ENCODE data around the gene TXNRD1. TPM values are rescaled to one million over a fixed set of nuclear protein-coding genes. Genes with fewer than 3 reads are reported as not detected.

Gene TXNRD1
- total RNA-seq, 1 donor, result 350 TPM

DNA sequence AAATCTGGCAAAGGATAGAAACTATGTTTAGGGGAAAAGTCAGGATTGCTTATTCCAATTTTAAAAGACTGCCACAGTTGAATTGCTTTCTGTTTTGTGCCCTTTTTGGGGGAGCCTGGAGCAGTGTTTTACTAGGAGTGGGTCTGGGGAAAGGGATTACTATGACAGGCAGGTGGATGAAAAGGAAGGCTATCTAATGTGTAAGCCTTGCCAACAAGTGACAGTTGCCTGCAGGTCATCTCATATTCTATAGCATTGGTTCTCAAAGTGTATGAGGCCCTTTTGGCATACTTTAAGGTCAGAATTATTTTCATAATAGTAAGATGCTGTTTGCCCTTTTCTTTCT is 92.0 kb downstream of the TXNRD1 start:
- no peak overlapping the region for H3K4me3 ChIP-seq (ENCODE audit: low read depth, low read length)
- DNase-seq (ENCODE audit: low read depth), result no peak
- TF ChIP-seq, protein P1, sequence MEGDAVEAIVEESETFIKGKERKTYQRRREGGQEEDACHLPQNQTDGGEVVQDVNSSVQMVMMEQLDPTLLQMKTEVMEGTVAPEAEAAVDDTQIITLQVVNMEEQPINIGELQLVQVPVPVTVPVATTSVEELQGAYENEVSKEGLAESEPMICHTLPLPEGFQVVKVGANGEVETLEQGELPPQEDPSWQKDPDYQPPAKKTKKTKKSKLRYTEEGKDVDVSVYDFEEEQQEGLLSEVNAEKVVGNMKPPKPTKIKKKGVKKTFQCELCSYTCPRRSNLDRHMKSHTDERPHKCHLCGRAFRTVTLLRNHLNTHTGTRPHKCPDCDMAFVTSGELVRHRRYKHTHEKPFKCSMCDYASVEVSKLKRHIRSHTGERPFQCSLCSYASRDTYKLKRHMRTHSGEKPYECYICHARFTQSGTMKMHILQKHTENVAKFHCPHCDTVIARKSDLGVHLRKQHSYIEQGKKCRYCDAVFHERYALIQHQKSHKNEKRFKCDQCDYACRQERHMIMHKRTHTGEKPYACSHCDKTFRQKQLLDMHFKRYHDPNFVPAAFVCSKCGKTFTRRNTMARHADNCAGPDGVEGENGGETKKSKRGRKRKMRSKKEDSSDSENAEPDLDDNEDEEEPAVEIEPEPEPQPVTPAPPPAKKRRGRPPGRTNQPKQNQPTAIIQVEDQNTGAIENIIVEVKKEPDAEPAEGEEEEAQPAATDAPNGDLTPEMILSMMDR (IDR thresholded peaks at IDR 0.05; ENCODE audit: insufficient read depth, low read length), result no peak

DNA sequence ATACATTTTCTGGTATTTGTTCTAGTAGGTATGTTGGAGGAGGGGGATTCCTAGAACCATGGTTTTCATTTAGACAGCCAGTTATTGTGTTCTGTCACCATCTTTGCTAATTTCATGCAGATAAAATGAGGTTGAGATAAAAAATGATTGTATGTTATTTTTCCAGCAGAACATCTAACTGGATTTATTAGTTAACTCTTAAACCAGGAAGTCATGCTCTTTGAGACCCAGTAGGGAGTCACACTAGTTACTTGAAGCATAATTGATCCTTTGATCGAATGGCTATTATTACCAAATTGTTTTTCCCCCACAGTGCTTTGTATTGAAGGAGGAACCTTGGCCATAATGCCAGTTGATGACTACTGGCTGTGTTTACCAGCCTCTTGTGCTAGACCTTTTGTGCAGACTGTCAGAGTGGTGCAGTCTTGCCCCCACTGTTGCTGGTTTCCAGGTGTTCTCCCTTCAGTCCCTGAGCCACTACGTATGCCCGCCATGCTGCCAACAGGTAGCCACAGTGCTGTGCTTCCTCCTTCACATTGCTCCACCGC is 93.9 kb downstream of the TXNRD1 start:
- DNase-seq (ENCODE audit: low read depth), result no peak
- TF ChIP-seq, protein P1 (IDR thresholded peaks at IDR 0.05; ENCODE audit: insufficient read depth, low read length), result no peak
- no peak overlapping the region for H3K4me3 ChIP-seq (ENCODE audit: low read depth, low read length)

DNA sequence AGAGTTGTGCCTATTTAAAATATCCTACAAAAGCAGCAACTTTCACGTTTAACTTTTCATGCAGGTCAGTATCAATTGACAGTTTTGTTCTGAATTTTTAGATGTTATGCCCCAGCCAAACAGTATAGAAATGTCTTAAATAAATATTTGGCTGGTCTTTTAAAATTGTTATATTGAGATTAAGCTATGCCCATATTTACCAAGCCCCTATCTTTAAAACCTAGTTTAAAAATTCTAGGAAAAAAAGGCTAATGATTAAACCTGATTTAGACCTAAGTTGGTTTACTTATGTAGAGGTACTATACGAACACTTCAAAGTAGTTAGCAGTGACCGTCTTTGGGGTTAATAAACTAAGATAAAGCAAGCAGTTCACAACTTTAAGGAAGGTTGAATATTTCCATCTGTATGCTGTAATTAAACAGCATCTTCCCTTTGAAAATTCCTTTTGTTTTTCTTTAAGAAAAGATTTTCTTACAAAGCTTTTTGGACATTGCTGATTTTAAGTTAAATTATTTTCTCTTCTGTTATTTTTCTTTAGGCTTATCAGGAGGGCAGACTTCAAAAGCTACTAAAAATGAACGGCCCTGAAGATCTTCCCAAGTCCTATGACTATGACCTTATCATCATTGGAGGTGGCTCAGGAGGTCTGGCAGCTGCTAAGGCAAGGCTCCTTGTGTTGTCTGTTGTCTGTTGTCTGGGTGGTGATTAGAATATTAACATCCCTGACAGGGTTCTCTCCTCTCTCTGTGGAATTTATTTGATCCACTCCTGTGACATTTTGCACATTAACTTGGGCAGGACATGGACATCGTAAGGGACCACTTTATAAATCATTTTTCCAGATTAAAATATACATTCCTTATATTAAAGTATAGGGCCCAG is 95.4 kb downstream of the TXNRD1 start:
- H3K4me3 ChIP-seq (ENCODE audit: low read depth, low read length), result no peak overlapping the region
- no peak for DNase-seq (ENCODE audit: low read depth)
- TF ChIP-seq, protein P1 (IDR thresholded peaks at IDR 0.05; ENCODE audit: insufficient read depth, low read length), result no peak

DNA sequence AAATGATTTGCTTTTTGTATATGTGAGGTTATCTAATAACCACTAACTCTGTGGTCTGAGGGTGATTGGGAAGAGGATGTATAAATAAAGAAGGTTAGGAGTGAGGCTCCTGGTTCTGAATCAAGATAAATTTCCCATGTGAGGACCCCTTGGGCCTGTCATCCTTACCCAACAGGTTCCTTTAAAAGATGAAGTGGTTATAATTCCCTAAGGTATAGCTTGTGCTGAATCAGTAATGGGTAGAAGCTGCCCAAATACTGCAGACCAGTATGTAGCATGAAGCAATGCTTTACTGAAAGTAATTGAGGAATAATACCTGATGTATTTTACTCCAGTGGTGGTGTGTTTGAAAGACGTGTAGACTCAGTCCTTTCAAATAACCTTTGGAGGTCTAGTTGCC is 96.6 kb downstream of the TXNRD1 start:
- H3K4me3 ChIP-seq (ENCODE audit: low read depth, low read length), result no peak overlapping the region
- TF ChIP-seq, protein P1 (IDR thresholded peaks at IDR 0.05; ENCODE audit: insufficient read depth, low read length), result no peak
- DNase-seq (ENCODE audit: low read depth), result no peak

DNA sequence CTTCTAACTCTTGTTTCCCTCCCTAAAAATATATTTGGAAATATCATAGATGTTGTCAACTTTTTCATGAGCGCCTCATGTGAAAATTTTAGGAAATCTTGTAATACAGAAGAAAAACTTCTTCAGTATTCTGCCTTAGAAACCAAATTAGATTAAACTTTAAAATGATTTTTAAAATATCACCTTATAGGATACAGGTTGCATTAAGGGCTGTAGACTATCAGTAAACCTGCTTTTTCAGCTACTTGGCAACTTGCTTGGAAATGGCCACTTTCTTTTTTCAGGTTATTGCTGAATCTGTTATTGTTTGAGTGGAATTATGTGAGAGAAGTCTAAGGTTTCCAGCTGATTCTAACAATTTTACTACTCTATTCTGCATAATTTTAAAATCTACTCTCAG is 97.1 kb downstream of the TXNRD1 start:
- TF ChIP-seq, protein P1 (IDR thresholded peaks at IDR 0.05; ENCODE audit: insufficient read depth, low read length), result no peak
- H3K4me3 ChIP-seq (ENCODE audit: low read depth, low read length), result no peak overlapping the region
- DNase-seq (ENCODE audit: low read depth), result no peak

DNA sequence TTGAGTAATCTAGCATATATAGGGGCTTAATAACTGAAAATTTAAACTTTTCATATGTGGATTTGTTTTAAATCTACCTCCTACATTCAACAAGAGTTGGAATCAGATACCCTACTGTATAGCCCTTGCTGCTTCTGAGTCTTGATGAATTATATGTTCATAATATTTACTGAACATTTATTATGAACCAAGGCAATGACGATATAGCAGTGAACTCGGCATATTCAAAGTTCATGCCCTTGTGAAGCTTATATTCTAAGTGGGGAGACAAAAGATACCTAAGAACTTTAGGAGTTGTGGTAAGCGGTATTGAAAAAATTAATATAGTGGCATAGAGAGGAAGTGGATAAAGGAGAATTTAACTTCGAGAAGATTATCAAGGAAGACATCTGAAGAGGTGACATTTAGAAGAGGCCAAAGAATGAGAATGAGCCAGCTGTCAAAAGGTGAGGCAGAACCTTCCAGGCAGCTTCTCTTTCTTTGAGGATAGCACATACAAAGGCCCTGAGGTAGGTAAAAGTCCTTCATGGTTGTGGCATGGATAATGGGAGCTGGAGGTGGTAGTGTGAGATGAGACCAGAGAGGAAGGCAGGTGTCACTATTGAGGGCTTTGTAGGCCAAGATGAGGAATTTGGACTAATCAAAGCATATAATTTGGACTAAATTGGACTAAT is 98.1 kb downstream of the TXNRD1 start:
- H3K4me3 ChIP-seq (ENCODE audit: low read depth, low read length), result no peak overlapping the region
- TF ChIP-seq, protein P1 (IDR thresholded peaks at IDR 0.05; ENCODE audit: insufficient read depth, low read length), result no peak
- no peak for DNase-seq (ENCODE audit: low read depth)
